ENCODE data around the gene SLC27A4.

The SLC27A4 gene

DNA sequence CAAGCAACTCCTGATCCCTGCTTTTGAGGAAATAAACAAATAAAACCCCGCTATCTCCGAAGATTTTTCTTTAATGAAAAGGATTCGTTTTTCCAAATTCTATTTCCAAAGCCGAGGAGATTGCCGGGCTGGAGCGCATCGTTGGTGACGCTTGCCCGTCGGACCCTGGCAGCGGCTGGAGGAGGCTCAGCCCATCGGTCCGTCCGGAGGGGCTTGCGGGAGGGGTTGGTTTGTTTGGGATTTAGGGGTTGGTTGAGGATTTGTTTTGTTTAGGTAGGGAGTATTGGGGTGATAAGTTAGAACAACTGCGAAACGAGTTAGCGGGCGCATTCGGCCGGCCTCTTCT lies 51.6 kb downstream of the SLC27A4 start:
- DNase-seq (ENCODE audit: low read depth) = no peak

DNA sequence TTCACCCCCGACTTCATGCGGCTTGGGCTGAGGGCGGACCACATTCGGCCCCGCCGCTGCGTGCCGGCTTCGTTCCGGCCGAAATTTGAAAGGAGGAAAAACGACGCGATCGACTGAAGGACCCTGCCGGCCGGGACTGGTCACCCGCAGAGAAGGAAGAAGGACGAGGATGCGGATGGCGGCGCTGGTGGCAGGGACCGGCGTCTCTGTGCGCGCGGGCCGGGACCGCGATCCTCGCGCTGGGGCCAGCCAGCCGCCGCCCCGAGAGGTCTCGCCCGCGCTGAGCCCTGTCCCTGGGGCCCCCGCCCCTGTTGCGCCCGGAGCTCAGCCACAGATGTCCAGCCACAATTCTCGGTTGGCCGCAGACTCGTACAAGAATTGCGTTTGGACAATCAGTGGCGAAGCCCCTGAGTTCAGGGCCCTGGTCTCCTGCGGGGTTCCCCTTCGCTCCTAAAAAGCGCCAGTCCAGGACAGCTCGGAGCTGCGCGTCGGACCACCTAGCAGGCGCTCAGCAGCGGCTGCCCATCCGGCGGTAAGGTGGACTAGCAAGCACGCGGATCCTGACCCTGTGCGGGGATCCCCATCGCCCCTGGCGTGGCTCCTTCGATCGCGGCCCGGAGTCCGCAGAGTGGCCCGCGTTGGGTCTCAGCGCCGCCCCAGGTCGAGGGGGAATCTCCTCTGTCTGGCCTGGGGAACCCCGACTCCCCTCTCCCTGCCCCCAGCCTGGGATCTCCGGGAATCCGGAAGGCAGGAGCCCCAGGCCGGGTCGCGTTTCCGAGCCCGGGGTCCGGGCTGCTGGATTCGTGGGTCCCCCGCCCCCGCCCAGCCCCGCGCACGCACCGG lies 52.2 kb downstream of the SLC27A4 start:
- DNase-seq (ENCODE audit: low read depth) = no peak

DNA sequence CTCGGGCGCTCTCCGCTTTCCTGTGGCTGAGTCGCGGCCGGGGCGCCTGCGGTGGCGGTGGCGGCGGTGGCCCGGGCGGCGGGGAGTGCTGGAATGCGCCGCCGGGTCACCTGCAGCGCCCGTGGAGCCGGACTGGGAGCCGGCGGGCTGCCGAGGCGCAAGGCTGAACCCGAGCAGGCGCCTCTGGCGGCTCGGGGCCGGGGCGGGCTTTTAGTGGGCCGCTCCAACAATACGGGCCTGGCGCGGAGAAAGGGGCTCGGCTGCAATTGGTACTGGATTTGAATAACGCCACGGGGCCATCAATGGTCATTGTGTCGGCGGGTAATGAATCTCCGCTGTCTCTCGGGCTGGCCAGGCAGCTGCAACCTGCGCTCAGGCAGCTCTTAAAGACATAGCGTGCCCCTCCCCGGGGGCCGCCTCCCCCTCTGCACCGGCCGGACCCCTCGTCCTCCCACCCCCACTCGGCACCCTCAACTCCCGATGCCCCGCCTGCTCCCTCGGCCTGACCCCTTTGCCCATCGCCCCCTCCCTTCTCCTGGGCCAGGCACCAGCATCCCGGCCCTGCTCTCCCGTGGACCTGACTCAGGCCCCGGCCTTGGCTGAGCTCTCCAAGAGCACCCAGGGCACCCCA lies 52.9 kb downstream of the SLC27A4 start:
- no peak for DNase-seq (ENCODE audit: low read depth)

DNA sequence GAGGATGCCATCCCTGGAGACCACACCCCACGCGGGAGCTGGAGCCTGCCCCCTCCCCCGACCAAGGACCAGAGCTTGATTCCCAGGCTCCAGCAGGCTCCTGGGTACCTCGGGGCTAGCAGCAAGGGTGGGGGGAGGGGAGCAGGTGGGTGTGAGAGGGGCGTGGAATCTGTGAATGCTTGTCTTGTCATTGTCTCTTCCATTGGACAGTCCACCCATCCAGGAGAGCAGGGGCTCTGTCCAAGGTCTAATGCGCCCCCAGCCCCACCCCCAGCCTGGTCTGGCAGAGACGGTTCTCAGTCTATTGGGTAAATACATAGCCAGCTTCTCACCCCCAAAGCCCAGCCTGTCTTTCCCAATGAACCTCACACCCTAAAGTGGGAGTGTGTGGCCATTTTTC lies 53.6 kb downstream of the SLC27A4 start:
- no peak for DNase-seq (ENCODE audit: low read depth)

DNA sequence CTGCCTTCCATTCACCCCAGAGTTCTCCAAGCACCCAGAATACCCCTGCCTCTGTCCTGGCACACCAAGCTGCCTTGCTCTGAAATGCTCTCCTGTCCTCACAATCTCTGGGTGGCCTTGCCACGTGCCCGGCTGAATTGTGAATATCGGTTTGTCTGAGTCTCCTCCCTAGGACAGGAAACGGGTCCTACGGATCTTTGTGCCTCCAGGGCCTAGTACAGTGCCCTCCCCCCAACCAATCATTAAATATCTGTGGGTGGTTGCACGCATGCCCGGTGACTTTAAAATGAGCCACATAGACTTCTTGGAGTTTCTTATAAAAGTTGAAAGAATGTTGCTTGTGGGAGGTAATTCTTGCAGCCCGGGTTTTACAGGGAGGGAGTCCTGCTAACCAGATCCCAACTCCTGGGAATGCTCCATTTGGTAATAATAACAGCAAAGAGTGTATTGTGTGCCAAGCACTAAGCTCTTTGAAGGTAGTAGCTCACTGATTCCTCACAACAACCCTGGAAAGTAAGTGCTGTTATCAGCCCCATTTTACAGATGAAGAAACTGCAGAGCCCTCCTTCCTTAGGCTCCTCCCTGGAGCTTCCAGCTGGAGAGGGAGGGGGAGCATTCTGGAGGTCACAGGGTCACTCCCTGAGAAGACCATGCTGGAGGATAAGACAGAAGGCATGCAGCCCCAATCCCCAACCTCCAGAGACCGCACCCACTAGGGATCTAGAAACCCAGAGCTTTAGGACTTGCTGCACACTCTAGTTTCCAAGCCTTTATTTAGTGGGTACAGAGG lies 54.2 kb downstream of the SLC27A4 start:
- DNase-seq (ENCODE audit: low read depth) = no peak

DNA sequence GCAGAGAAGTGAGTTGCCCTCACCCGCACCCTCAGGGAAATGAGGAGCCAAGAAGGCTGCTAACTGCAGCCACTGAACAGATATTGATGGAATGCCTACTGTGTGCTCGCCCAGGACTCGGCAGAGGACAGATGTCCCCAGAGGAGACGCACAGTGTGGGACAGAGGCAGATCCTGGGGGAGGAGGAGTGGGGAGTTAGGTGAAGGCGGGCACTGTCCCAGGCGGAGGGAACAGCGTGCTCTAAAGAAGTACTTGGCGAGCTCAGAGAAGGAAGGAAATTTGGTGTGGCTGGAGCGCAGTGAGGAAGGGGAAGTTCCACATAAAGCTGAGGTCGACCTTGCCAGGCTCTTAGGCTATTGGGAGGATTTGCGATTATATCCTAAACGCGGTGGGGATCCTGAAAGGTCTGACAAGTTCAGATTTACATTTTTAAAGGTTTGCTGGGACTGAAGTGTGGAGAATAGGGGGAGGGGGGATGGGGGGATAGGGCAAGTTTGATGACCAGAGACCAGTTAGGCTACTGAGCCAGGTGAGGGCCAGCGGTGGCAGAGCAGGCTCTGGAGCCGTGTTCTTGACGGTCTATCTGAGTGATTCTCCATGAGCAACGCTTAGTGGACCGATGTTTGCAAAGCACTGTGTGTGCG lies 56.8 kb downstream of the SLC27A4 start:
- no peak for DNase-seq (ENCODE audit: low read depth)

DNA sequence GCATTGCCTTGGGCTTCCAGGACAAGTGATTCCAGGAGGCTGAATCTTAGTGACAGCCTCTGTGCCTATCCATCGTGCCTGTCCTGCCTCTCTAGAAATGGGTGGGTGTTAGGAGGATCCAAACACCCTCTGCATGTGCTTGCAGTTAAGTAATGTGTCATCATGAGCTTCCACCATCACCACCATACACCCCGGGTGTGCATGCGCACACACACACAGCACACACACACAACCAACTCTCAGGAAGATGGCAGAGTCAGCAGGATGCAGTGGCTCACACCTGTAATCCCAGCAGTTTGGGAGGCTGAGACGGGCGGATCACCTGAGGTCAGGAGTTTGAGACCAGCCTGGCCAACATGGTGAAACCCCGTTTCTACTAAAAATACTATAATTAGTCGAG lies 57.5 kb downstream of the SLC27A4 start:
- no peak for DNase-seq (ENCODE audit: low read depth)

DNA sequence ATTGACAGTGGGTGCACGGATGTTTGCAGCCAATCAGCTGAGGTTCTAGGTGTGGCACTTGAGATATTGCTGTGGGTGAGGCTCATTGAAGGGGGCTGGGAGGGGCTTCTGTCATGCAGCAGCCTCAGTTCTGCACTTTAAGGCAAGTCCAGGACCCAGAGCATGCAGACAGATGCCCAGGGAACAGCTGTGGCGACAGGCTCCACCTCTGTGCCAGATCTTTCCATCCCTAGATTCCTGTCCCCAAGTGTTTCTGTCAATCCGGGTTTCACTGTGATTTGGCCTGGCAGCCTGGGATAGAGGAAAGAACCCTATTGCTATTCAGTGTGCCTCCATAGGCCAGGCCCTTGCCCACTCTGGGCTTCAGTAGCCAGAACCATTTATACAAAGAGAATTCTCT lies 59.5 kb downstream of the SLC27A4 start:
- DNase-seq (ENCODE audit: low read depth) = no peak

DNA sequence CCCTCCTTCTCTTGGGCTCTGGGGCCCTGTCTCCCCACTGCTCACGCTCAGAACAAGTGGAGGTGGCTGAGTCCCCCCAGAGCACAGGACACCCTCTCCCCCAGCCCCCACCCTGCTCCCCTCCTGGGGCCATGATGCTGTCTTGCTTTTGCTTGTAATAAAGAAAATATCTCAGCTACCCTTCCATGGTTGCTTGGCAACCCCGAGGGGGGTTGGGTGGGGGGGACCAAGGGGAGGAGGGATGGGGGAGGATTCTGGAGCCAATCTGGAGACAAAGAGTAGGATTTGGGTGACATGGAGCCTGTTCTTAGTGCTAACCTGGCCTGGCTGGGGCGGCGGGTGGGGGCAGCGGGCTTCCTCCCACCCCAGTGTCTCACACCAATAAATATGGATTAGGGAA lies 64.2 kb downstream of the SLC27A4 start:
- no peak for DNase-seq (ENCODE audit: low read depth)

DNA sequence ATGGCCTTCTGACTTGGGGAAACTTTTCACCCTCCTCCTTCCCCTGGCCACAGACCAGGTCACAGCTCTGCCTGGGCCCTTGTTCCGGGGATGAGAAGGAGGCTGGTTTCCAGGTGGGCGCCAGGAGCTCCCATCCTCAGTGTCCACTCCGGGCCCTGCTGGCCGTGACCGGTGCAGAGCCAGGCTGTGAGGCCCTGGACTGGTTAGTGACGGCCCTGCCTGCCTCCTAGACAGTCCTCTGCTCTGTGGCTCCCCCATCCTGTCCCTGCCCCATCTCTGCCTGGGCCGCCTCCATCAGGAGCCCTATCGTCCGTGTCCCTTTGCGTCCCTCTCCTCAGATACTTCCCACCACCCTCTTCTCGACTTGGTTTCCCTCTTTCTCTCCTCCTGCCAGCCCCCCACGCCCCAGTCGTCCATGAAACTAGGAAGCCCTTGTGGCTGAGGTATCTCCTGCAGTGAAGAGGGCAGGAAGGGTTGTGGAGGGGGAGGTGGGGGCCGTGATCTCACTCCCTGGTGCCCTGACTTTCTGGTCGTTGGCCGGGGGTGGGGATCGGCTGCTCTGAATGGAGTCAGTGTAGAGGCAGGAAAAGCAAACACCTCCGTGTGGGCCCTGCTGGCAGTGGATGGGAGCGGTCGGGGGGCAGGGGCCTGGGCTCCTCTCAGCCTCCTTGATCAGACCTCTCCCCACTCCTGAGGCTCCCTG lies 64.9 kb downstream of the SLC27A4 start:
- DNase-seq (ENCODE audit: low read depth) = no peak

DNA sequence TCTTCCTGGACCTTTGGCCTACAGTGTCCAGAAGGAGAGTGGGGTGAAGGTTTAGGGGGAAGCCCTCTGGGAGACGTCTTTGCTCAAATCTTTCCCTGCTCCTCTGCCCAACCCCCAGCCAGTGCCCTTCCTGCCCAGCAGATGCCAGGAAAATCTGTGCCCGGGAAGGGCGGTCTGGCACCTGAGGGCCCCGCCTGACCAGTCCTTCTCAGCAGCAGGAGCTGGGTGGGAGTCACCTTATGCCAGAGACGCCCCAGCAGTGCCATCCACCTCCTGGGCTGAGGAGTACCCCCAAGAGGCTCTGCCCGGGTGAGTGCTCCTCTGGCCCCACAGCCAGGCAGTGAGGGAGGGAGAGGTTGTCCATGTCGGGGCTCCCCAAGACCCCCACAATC lies 65.4 kb downstream of the SLC27A4 start:
- DNase-seq (ENCODE audit: low read depth) = no peak

DNA sequence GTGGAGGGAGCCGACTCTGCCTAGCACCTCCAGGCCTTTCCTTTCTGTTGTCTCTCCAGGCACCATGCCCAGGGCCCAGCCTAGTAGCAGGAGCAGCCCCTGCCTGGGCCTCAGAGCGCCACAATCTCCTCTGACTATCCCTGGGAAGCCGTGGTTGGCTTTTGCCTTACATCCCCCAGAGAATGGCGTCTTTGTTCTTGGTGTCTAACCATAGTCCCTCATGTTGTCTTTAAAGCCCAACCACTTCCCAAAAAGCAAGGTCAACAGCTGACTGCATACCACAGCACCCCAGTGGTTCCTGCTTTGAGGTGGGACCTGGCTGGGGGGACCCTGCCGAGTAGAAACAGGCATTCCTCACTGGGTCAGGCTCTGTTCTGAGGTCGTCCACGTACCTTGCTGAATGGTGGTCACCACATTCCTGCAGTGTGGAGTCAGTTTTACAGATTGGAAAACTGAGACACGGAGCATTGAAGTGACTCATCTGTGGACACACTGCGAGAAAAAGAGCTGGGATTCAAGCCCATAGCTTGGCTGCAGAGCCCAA lies 66.6 kb downstream of the SLC27A4 start:
- DNase-seq (ENCODE audit: low read depth) = no peak

DNA sequence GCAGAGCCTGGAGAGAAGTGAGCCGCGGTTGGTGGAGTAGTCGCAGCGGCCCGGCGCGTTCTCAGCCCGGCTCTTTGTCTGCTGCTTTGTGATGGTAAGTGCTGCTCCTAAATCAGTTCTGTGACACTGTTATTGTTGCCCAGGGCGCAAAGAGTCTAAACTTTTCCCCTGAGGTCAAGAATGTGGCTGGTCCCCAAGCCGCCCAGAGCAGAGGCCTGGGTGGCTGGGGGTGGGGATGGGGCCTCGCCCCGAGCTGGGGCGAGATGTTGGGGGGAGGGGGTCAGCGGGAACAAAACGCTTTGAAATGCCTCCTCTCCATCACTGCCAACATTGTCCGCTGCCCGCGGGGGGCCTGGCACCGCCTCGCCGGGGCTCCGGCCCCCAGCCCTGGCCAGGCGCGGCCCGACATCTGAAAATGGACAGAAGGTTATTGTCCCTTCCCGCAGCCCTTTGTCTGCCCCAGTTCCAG lies 68.7 kb downstream of the SLC27A4 start:
- no peak for DNase-seq (ENCODE audit: low read depth)

DNA sequence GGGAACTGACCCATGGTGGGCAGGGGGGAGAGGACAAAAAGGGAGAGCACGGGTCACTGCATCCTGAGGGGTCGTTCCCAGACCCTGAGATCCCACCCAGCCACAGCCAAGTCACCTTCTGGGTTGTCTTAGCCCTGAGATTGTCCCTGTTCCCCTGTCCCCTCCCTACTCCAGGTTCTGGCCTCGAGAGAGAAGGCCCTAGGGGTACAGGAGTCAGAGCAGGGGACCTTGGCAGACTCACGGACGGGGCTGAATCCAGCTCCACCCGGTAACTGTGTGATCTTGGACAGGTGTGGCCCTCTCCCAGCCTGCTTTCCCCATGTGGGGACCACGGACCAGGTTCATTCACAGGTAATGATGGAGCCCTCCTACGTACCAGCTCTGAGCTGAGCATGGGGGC lies 69.1 kb downstream of the SLC27A4 start:
- DNase-seq (ENCODE audit: low read depth) = no peak

DNA sequence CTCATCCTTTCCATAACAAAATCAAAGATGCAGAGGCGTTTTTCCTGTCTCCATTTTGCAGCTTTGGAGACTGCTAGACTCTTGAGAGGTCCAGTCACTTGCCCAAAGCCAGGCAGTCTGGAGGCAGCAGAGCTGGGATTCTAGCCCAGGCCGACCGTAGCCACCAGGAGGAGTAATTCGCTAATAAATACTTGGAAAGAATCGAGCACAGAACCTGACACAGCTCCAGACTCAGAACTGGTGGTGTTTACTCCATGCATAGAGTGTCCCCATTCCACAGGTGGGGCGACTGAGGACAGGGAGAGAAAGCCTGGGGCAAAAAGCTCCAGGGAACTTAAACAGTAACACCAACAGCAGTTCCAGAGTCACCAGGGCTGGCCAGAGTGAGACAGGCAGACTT lies 69.7 kb downstream of the SLC27A4 start:
- no peak for DNase-seq (ENCODE audit: low read depth)

All from stimulated activated CD8-positive, alpha-beta memory T cell treated with anti-CD3 and anti-CD28 coated beads, Interleukin-12 subunit alpha, Interleukin-12 subunit beta, amount 100 ng/mL, for 1 hour (primary cell).